Mesenchymal stem cell (in vitro differentiated cells and primary cell): ENCODE results near the gene SYNC.

Experiments used
- DNase-seq: peaks from one replicate; pipeline ENCODE4 v3.0.0-alpha.2; 2013
- H2AFZ ChIP-seq: one replicate; pipeline ENCODE4 v1.6.1; 2013; ENCODE audit warnings: low read depth, mild to moderate bottlenecking, control low read depth, inconsistent platforms, low read length, moderate library complexity
- H2AK5ac ChIP-seq: 2 replicates; pipeline ENCODE4 v1.6.1; 2013; ENCODE audit warnings: low read length, moderate library complexity, mild to moderate bottlenecking, inconsistent platforms; ENCODE audit not compliant: severe bottlenecking
- H2BK120ac ChIP-seq: one replicate; pipeline ENCODE4 v1.6.1; 2013; ENCODE audit warnings: low read depth, mild to moderate bottlenecking, inconsistent platforms, low read length, moderate library complexity
- H2BK12ac ChIP-seq, 2 experiments: one replicate each; pipeline ENCODE4 v1.6.1; 2013; ENCODE audit warnings: inconsistent platforms in 2 of 2, low read length in 2 of 2, mild to moderate bottlenecking in 2 of 2, moderate library complexity in 2 of 2, control low read depth in 1 of 2
- H2BK15ac ChIP-seq: one replicate; pipeline ENCODE4 v1.6.1; 2013; ENCODE audit warnings: mild to moderate bottlenecking, low read depth, inconsistent platforms; ENCODE audit not compliant: poor library complexity, severe bottlenecking
- H2BK5ac ChIP-seq: 2 replicates; pipeline ENCODE4 v1.6.1; 2013; ENCODE audit warnings: low read depth, mild to moderate bottlenecking, low read length, control low read depth, inconsistent platforms; ENCODE audit not compliant: poor library complexity, severe bottlenecking
- H3K14ac ChIP-seq, 2 experiments: one replicate each; pipeline ENCODE4 v1.6.1; 2013; ENCODE audit warnings: inconsistent platforms in 2 of 2, low read length in 2 of 2, control low read depth in 1 of 2, mild to moderate bottlenecking in 1 of 2, moderate library complexity in 1 of 2
- H3K18ac ChIP-seq, 2 experiments: one replicate each; pipeline ENCODE4 v1.6.1; 2013; ENCODE audit warnings: inconsistent platforms in 2 of 2, low read length in 2 of 2, control low read depth in 1 of 2, low read depth in 1 of 2, mild to moderate bottlenecking in 1 of 2
- H3K23ac ChIP-seq, 2 experiments: one replicate each; pipeline ENCODE4 v1.6.1; 2013; ENCODE audit warnings: inconsistent platforms in 2 of 2, low read length in 2 of 2, mild to moderate bottlenecking in 2 of 2, moderate library complexity in 2 of 2, control low read depth in 1 of 2
- H3K27ac ChIP-seq: 2 replicates; pipeline ENCODE4 v1.5.1; 2013; ENCODE audit warnings: mild to moderate bottlenecking, moderate library complexity, low read length, control low read depth, inconsistent platforms; ENCODE audit not compliant: poor library complexity, severe bottlenecking
- H3K27me3 ChIP-seq, 2 experiments: 2 replicates each; pipeline versions ENCODE4 v1.6.1 to v1.7.0; 2013; ENCODE audit warnings: low read length in 2 of 2, mild to moderate bottlenecking in 2 of 2, moderate library complexity in 2 of 2, control low read depth in 1 of 2, inconsistent platforms in 1 of 2; ENCODE audit not compliant: control insufficient read depth in 1 of 2, insufficient read depth in 1 of 2
- H3K36me3 ChIP-seq, 2 experiments: 2 replicates each; pipeline versions ENCODE4 v1.6.1 to v1.7.0; 2013; ENCODE audit warnings: low read length in 2 of 2, control low read depth in 1 of 2, inconsistent platforms in 1 of 2, low read depth in 1 of 2, mild to moderate bottlenecking in 1 of 2; ENCODE audit not compliant: insufficient read depth in 2 of 2, control insufficient read depth in 1 of 2
- H3K4ac ChIP-seq, 2 experiments: one replicate each; pipeline ENCODE4 v1.6.1; 2013; ENCODE audit warnings: inconsistent platforms in 2 of 2, low read length in 2 of 2, mild to moderate bottlenecking in 2 of 2, moderate library complexity in 2 of 2, control low read depth in 1 of 2, low read depth in 1 of 2
- H3K4me1 ChIP-seq: 2 replicates; pipeline ENCODE4 v1.6.1; 2013; ENCODE audit warnings: low read depth, low read length, control low read depth; ENCODE audit not compliant: control insufficient read depth, insufficient read depth
- H3K4me2 ChIP-seq: 2 replicates; pipeline ENCODE4 v1.6.1; 2013; ENCODE audit warnings: low read length, mild to moderate bottlenecking, inconsistent platforms; ENCODE audit not compliant: poor library complexity, severe bottlenecking
- H3K4me3 ChIP-seq, 2 experiments: 2 replicates each; pipeline versions ENCODE4 v1.5.1 to v1.7.0; 2013; ENCODE audit warnings: low read length in 2 of 2, mild to moderate bottlenecking in 2 of 2, control low read depth in 1 of 2, low read depth in 1 of 2; ENCODE audit not compliant: insufficient read depth in 1 of 2
- H3K79me1 ChIP-seq: replicated peaks from 2 replicates; pipeline ENCODE4 v1.6.1; 2013; ENCODE audit warnings: mild to moderate bottlenecking, control low read depth, low read length, inconsistent platforms; ENCODE audit not compliant: poor library complexity, severe bottlenecking
- H3K9ac ChIP-seq: 2 replicates; pipeline ENCODE4 v1.7.0; 2013; ENCODE audit warnings: mild to moderate bottlenecking, low read length, moderate library complexity
- H3K9me3 ChIP-seq: 2 replicates; pipeline ENCODE4 v1.7.0; 2013; ENCODE audit warnings: mild to moderate bottlenecking, low read length; ENCODE audit not compliant: control insufficient read depth
- H4K8ac ChIP-seq: one replicate; pipeline ENCODE4 v1.6.1; 2013; ENCODE audit warnings: inconsistent platforms, mild to moderate bottlenecking, low read length, moderate library complexity
- H4K91ac ChIP-seq: one replicate; pipeline ENCODE4 v1.6.1; 2013; ENCODE audit warnings: mild to moderate bottlenecking, low read length, inconsistent platforms
- WGBS: methylation state at CpG from one replicate; pipeline ENCODE4 v1.1.7; 2013; ENCODE audit warnings: mixed read lengths; 5-methylcytosine and 5-hydroxymethylcytosine counted together

The SYNC gene

DNA sequence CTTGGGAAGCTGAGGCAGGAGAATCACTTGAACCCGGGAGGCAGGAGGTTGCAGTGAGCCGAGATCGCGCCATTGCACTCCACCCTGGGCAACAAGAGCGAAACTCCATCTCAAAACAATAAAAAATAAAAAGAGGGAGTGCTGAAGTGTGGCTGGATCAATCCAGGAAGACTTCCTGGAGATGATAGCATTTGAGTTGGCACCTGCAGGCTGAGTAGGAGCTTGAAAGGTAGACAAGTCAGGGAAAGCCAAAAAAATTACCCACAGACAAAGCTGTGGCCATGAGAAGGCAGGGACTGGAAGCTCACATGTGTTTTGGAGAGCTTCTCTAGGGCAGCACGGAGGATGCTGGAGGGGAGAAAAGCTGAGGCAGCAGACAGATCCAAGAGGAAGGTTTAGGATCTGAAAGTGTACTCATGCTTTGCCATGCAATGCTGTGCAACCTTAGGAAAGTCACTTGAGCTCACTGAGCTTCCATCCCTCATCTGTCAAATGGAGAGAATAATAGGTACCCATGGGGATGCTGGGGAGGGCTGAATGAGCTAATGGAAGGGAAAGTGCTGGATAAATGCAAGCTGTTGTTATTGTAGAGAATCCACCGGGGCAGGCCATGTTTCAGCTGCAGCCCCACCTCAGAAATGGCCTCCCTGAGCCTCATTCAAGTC is 26.0 kb upstream of the SYNC start:
- Histone ChIP-seq H2BK5ac (no peak overlapping the region), H2AFZ (no peak overlapping the region), H3K23ac (no peak overlapping the region), H3K4me1 (peaks cover 14% of the 10 kb centered on the region), H3K27ac (no peak overlapping the region), H2BK120ac (no peak overlapping the region), H2BK12ac (no peak overlapping the region), H4K8ac (no peak overlapping the region), H3K18ac (peak overlapping the region in 1 of 2 experiments; percentile 29), H3K4ac (no peak overlapping the region), H3K4me3 (no peak overlapping the region), H4K91ac (no peak overlapping the region), H3K9ac (no peak overlapping the region), H3K9me3 (no peaks in the 10 kb centered on the region), H2AK5ac (no peak overlapping the region), H2BK15ac (peak overlapping the region; percentile 65), H3K79me1 (no peaks in the 10 kb centered on the region), H3K36me3 (no peaks in the 10 kb centered on the region), H3K4me2 (no peak overlapping the region), H3K27me3 (no peaks in the 10 kb centered on the region), H3K14ac (no peak overlapping the region)
- no peak for DNase-seq
- 92% methylated on average over 3 of the region's 7 CpGs for WGBS

DNA sequence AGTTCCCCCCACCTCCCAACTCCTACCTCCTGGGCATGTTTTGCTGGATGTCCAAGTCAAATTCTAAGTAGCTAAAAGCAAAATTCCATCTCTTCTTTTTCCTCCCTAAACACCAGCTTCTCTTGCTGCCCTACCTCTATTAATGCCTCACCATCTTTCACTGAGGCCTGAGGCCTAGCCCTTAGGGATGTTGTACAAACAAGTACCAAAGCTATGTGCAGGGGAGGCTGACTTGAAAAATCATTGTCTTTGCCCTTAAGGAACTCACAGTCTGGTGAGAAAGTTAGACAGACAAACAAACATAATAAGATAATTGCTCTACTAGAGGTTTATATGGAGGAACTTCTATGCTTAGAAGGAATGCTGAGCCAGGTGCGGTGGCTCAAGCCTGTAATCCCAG is 25.3 kb upstream of the SYNC start:
- no peak overlapping the region for H2BK15ac ChIP-seq
- H3K4me1 ChIP-seq = peaks cover 14% of the 10 kb centered on the region
- no peak overlapping the region for H3K4me2 ChIP-seq
- H3K36me3 ChIP-seq = no peaks in the 10 kb centered on the region
- H3K79me1 ChIP-seq = no peaks in the 10 kb centered on the region
- H2BK12ac ChIP-seq = no peak overlapping the region
- H3K9me3 ChIP-seq = no peaks in the 10 kb centered on the region
- no peak overlapping the region for H3K23ac ChIP-seq
- no peak overlapping the region for H4K91ac ChIP-seq
- no peak overlapping the region for H2BK5ac ChIP-seq
- no peak overlapping the region for H4K8ac ChIP-seq
- DNase-seq = no peak
- no peak overlapping the region for H3K4me3 ChIP-seq
- H3K27ac ChIP-seq = no peak overlapping the region
- 100% methylated on average over 1 of the region's 1 CpG for WGBS
- H2AFZ ChIP-seq = no peak overlapping the region
- H3K18ac ChIP-seq = no peak overlapping the region
- no peak overlapping the region for H2AK5ac ChIP-seq
- no peak overlapping the region for H3K14ac ChIP-seq
- H2BK120ac ChIP-seq = no peak overlapping the region
- no peak overlapping the region for H3K4ac ChIP-seq
- no peaks in the 10 kb centered on the region for H3K27me3 ChIP-seq
- H3K9ac ChIP-seq = no peak overlapping the region

DNA sequence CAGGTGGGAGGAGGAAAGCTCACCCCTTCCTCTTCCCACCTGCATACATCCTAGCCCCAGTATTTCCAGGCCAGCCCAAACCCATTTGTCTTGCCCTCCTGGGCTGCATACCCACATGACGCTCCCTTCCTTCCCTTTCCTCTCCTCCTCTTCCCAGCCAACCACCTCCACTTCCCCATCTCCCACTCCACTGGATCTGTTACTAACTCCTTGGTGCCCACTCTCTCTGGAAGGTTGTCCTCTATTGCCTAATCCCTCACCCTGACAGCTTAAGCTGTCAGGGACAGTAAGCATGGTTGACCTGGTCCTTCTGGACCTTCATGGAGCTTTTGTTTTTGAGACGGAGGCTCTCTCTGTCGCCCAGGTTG is 23.0 kb upstream of the SYNC start:
- peak overlapping the region; percentile 96 for H4K91ac ChIP-seq
- peak overlapping the region in 1 of 2 experiments; percentile 10 for H3K4me3 ChIP-seq
- H3K27me3 ChIP-seq = no peaks in the 10 kb centered on the region
- no peaks in the 10 kb centered on the region for H3K79me1 ChIP-seq
- peaks cover 14% of the 10 kb centered on the region for H3K4me1 ChIP-seq
- no peak overlapping the region for H3K27ac ChIP-seq
- H2AK5ac ChIP-seq = peak overlapping the region; percentile 98
- H3K36me3 ChIP-seq = no peaks in the 10 kb centered on the region
- H3K14ac ChIP-seq = peak overlapping the region in 1 of 2 experiments; percentile 8
- H2BK5ac ChIP-seq = peak overlapping the region; percentile 79
- H2BK15ac ChIP-seq = peak overlapping the region; percentile 75
- H3K9me3 ChIP-seq = no peaks in the 10 kb centered on the region
- DNase-seq = no peak
- WGBS = 95% methylated on average over 3 of the region's 3 CpGs
- H3K9ac ChIP-seq = no peak overlapping the region
- H3K4ac ChIP-seq = peak overlapping the region; percentile 69 to 84
- peak overlapping the region; percentile 89 for H2BK120ac ChIP-seq
- no peak overlapping the region for H3K4me2 ChIP-seq
- peak overlapping the region; percentile 55 for H4K8ac ChIP-seq
- H2BK12ac ChIP-seq = peak overlapping the region; percentile 100
- H3K23ac ChIP-seq = peak overlapping the region in 1 of 2 experiments; percentile 6
- peak overlapping the region; percentile 94 to 98 for H3K18ac ChIP-seq
- peak overlapping the region; percentile 56 for H2AFZ ChIP-seq

- H3K79me1 ChIP-seq = no peaks in the 10 kb centered on the region
- DNase-seq = peak; percentile 91
- no peaks in the 10 kb centered on the region for H3K36me3 ChIP-seq
- no peak overlapping the region for H3K27ac ChIP-seq
- no peaks in the 10 kb centered on the region for H3K27me3 ChIP-seq
- WGBS = 63% methylated on average over 12 of the region's 14 CpGs
- peak overlapping the region; percentile 100 for H2BK12ac ChIP-seq
- H3K9me3 ChIP-seq = no peaks in the 10 kb centered on the region
- peak overlapping the region; percentile 82 for H2BK15ac ChIP-seq
- H3K9ac ChIP-seq = peak overlapping the region; percentile 59
- peak overlapping the region in 1 of 2 experiments; percentile 65 for H3K4me3 ChIP-seq
- H3K4me2 ChIP-seq = no peak overlapping the region
- H4K91ac ChIP-seq = peak overlapping the region; percentile 96
- peak overlapping the region; percentile 89 for H2BK120ac ChIP-seq
- peak overlapping the region in 1 of 2 experiments; percentile 6 for H3K23ac ChIP-seq
- H3K18ac ChIP-seq = peak overlapping the region; percentile 94 to 98
- peaks cover 14% of the 10 kb centered on the region for H3K4me1 ChIP-seq
- H3K4ac ChIP-seq = peak overlapping the region; percentile 69 to 86
- no peak overlapping the region for H2BK5ac ChIP-seq
- peak overlapping the region; percentile 83 for H2AFZ ChIP-seq
- H3K14ac ChIP-seq = peak overlapping the region in 1 of 2 experiments; percentile 8
- peak overlapping the region; percentile 55 for H4K8ac ChIP-seq
- H2AK5ac ChIP-seq = peak overlapping the region; percentile 98
These were observed 22.4 kb upstream of the SYNC start for GRCh38 chr1:32724678-32725614.
